HepG2 (cell line): ENCODE data around the gene SNX11. TPM values are rescaled to one million over a fixed set of nuclear protein-coding genes. Genes with fewer than 3 reads are reported as not detected.
A peak's percentile ranks its signal among the peaks of the same experiment; 100 is the strongest.

ENCODE experiments used
- ATAC-seq: fragments of 200-7000 bp; cut with Tn5 transposase; 3 replicates; pipeline ENCODE4 v1.9.1; 2020; ENCODE audit warnings: mild to moderate bottlenecking, moderate library complexity
- BruUV-seq: library from RNA; stranded (reverse); fragments of 400-500 nt; replicated peaks from 2 replicates; lab custom pipeline; 2021; lab: Mats Ljungman, UMichigan
- CTCF ChIA-PET: fragments of 300-600 bp; formaldehyde crosslinking; extraction: SDS; loops from one replicate; lab custom pipeline; 2021; ENCODE audit warnings: low total read pairs, inconsistent platforms, low intra/inter-chr PET ratio; lab: Yijun Ruan, JAX
- POLR2A ChIA-PET: fragments of 350-600 bp; sonication (Branson Sonifier 250); formaldehyde crosslinking; loops from one replicate; lab custom pipeline; 2020; ENCODE audit warnings: antibody characterized with exemption, inconsistent platforms; lab: Yijun Ruan, JAX
- DNase-seq: peaks from one replicate; pipeline ENCODE4 v3.0.0-alpha.2; 2015; ENCODE audit warnings: low spot score
- FAIRE-seq: peaks from 3 replicates; lab custom pipeline; 2011; peaks lifted over from hg19 to GRCh38; lab: Jason Lieb, UNC
- H2AFZ ChIP-seq: one replicate; pipeline ENCODE4 v1.6.1; 2011; ENCODE audit warnings: low read length, inconsistent platforms
- H3K27ac ChIP-seq: fragments of 300-600 bp; 3 replicates; pipeline ENCODE4 v1.8.0; 2011; ENCODE audit warnings: mixed run types, mild to moderate bottlenecking, mixed read lengths, low read length, inconsistent platforms; ENCODE audit not compliant: insufficient read depth; ENCODE audit errors: extremely low read length
- H3K27me3 ChIP-seq, 2 experiments: fragments of 200-600 bp in 1 of 2; 2 replicates in 1 of 2; 3 replicates in 1 of 2; pipeline versions ENCODE4 v1.6.0 to v1.8.0; 2011; ENCODE audit warnings: low read length in 2 of 2, mild to moderate bottlenecking in 2 of 2, moderate library complexity in 2 of 2, inconsistent platforms in 1 of 2; ENCODE audit not compliant: insufficient read depth in 2 of 2, control insufficient read depth in 1 of 2
- H3K36me3 ChIP-seq, 2 experiments: fragments of 200-600 bp in 1 of 2; replicated peaks in 1 of 2; 2 replicates in 1 of 2; 3 replicates in 1 of 2; pipeline versions ENCODE4 v1.5.1 to v1.8.0; 2011; ENCODE audit warnings: low read length in 2 of 2, inconsistent platforms in 1 of 2; ENCODE audit not compliant: insufficient read depth in 2 of 2, control insufficient read depth in 1 of 2
- H3K4me1 ChIP-seq: 2 replicates; pipeline ENCODE4 v1.5.1; 2012; ENCODE audit warnings: low read length, inconsistent platforms; ENCODE audit not compliant: insufficient read depth
- H3K4me2 ChIP-seq: 2 replicates; pipeline ENCODE4 v1.6.0; 2011; ENCODE audit warnings: low read depth, low read length, inconsistent platforms
- H3K4me3 ChIP-seq, 3 experiments: fragments of 200-600 bp in 1 of 3; sonication (generic), shearing (Covaris generic) in 1 of 3; replicated peaks in 1 of 3; 2 replicates each; pipeline ENCODE4 v1.5.1; 2011 to 2016; ENCODE audit warnings: low read length in 3 of 3, inconsistent platforms in 2 of 3, low read depth in 2 of 3, mild to moderate bottlenecking in 2 of 3, control low read depth in 1 of 3, mixed read lengths in 1 of 3; ENCODE audit not compliant: insufficient read depth in 1 of 3
- H3K79me2 ChIP-seq: one replicate; pipeline ENCODE4 v1.6.1; 2011; ENCODE audit warnings: low read length, inconsistent platforms; ENCODE audit not compliant: insufficient read depth
- H3K9ac ChIP-seq: 2 replicates; pipeline ENCODE4 v1.6.0; 2011; ENCODE audit warnings: mild to moderate bottlenecking, low read depth, low read length, inconsistent platforms; ENCODE audit not compliant: insufficient read depth
- H3K9me3 ChIP-seq: 2 replicates; pipeline ENCODE4 v1.5.1; 2012; ENCODE audit warnings: mild to moderate bottlenecking, low read length
- H4K20me1 ChIP-seq: 2 replicates; pipeline ENCODE4 v1.6.0; 2011; ENCODE audit warnings: inconsistent platforms, mild to moderate bottlenecking, low read length, moderate library complexity; ENCODE audit not compliant: insufficient read depth
- POLR2G ChIP-seq: fragments of 200-400 bp; formaldehyde crosslinking; IDR thresholded peaks from 2 replicates; pipeline ENCODE4 v1.6.1; 2018; ENCODE audit warnings: mild to moderate bottlenecking, low read depth, low read length, moderate library complexity
- PTBP1 ChIP-seq: fragments of 200-400 bp; formaldehyde crosslinking; IDR thresholded peaks from 2 replicates; pipeline ENCODE4 v1.6.1; 2018; ENCODE audit warnings: low read length, low read depth; ENCODE audit not compliant: poor library complexity, severe bottlenecking
- SP4 ChIP-seq: sonication (generic); formaldehyde crosslinking; IDR thresholded peaks from 2 replicates; pipeline ENCODE4 v1.8.1; 2023; ENCODE audit warnings: mild to moderate bottlenecking, missing genetic modification reagents
- ZNF777 ChIP-seq: sonication (generic); formaldehyde crosslinking; IDR thresholded peaks from 2 replicates; pipeline ENCODE4 v1.4.0; 2020; ENCODE audit warnings: missing genetic modification reagents
- ZSCAN25 ChIP-seq: sonication (generic); formaldehyde crosslinking; IDR thresholded peaks from 2 replicates; pipeline ENCODE4 v1.8.0; 2022; ENCODE audit warnings: mild to moderate bottlenecking, missing genetic modification reagents
- WGBS: methylation state at CpG from one replicate; pipeline ENCODE4 v1.1.6; 2017; ENCODE audit warnings: low lambda C conversion rate; 5-methylcytosine and 5-hydroxymethylcytosine counted together
- in situ Hi-C: cut with HindIII; loops from 2 replicates; pipeline ENCODE4 v1.10.0; 2017; ENCODE audit warnings: low pct_unique_long_range_greater_than_20kb; ENCODE audit not compliant: extremely low pct_ligation_motif_present
- intact Hi-C: fragments of 100-400 bp; cut with micrococcal nuclease; formaldehyde crosslinking; loops from one replicate; pipeline ENCODE4 v1.10.0; 2022; ENCODE audit not compliant: unreplicated experiment
- polyA plus RNA-seq, 8 experiments: library from polyadenylated mRNA; depleted of rRNA in 3 of 8; stranded (reverse) in 7 of 8; unstranded in 1 of 8; fragments of >200 nt; fragmentation: Illumina TruSeq in 4 of 8; extraction: Trizol in 4 of 8; gene quantifications; 2 replicates each; pipeline versions ENCODE4 v1.2.1 to v1.2.3, GENCODE V29; 2011 to 2016; ENCODE audit warnings: low read depth in 4 of 8, missing spikeins in 1 of 8, mixed read lengths in 1 of 8; ENCODE audit not compliant: insufficient read depth in 1 of 8
- total RNA-seq, 5 experiments: library from RNA; depleted of rRNA; stranded (reverse); fragments of >200 nt; fragmentation: Illumina TruSeq; extraction: Trizol; gene quantifications; 2 replicates each; pipeline ENCODE4 v1.2.3, GENCODE V29; 2016; ENCODE audit warnings: low read depth in 1 of 5
- TF ChIP-seq, protein P1 (sequence below): sonication (generic); formaldehyde crosslinking; IDR thresholded peaks from 2 replicates; pipeline ENCODE4 v1.4.0; 2020; ENCODE audit warnings: missing genetic modification reagents
- TF ChIP-seq, protein P2 (sequence below): IDR thresholded peaks from 2 replicates; pipeline ENCODE4 v1.6.1; 2016; ENCODE audit warnings: missing compliant biosample characterization, missing genetic modification reagents, borderline replicate concordance

The SNX11 gene
- total and polyA plus RNA-seq, 2 of the 13 experiments (the other 11 are each of a cell fraction or from before 2014, with no cell fraction given): 12.9 to 14.0 TPM

DNA sequence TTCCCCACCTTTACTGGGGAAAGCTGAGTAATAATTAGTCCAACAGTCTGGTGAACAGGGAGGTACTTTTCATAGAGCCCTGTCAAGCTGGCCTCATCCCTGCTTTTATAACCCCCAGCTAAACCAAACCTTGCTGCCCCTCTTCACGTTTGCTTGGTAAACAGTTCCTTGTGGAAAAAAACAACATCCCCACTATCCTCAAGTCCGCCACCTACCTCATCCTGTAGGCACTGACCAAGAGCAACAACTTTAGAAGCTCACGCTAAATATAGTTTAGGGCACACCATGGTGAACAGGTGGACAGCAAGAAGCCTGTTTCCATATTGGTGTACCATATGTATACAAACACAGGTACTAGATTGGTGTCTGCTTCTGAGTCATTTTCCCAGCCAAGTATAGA, 42.9 kb upstream of the SNX11 start:
- H3K79me2 ChIP-seq: no peaks in the 10 kb centered on the region
- ChIA-PET POLR2A (interaction anchor here (1.2 to 4.1 kb wide), 4 partner anchors 9 to 43 kb away, joined by 3 to 56 read pairs (median 7); partner anchors contain the start of genes NFE2L1 and SNX11), CTCF (interaction anchor here (0.8 to 1.9 kb wide), 2 partner anchors 10 to 38 kb away, joined by 3 to 4 read pairs; no protein-coding TSS in a partner anchor)
- no peaks in the 10 kb centered on the region for H3K27me3 ChIP-seq
- H3K27ac ChIP-seq: no peak overlapping the region
- peaks cover 40% of the 10 kb centered on the region for H3K4me1 ChIP-seq
- H3K4me2 ChIP-seq: no peak overlapping the region
- H3K9ac ChIP-seq: no peak overlapping the region
- DNase-seq: peak; percentile 33
- peak; percentile 13 for ATAC-seq
- intact Hi-C loops: no loop called here
- peak; percentile 23 for FAIRE-seq
- in situ Hi-C loops: no loop called here
- peaks cover 14 to 54% of the 10 kb centered on the region in 2 experiments for H3K36me3 ChIP-seq
- no peak overlapping the region for H3K4me3 ChIP-seq
- H4K20me1 ChIP-seq: peaks cover 5% of the 10 kb centered on the region; the same call in 1 of the 2 replicates
- TF ChIP-seq ZSCAN25 (0 out of 2 replicates have a peak, but pooled peaks have one; percentile 57), SP4 (CRISPR knock-in tag) (no peak), ZNF777 (CRISPR knock-in tag) (no peak), PTBP1 (no peak), POLR2G (0 out of 2 replicates have a peak, but pooled peaks have one; percentile 24)
- TF ChIP-seq, protein P1, sequence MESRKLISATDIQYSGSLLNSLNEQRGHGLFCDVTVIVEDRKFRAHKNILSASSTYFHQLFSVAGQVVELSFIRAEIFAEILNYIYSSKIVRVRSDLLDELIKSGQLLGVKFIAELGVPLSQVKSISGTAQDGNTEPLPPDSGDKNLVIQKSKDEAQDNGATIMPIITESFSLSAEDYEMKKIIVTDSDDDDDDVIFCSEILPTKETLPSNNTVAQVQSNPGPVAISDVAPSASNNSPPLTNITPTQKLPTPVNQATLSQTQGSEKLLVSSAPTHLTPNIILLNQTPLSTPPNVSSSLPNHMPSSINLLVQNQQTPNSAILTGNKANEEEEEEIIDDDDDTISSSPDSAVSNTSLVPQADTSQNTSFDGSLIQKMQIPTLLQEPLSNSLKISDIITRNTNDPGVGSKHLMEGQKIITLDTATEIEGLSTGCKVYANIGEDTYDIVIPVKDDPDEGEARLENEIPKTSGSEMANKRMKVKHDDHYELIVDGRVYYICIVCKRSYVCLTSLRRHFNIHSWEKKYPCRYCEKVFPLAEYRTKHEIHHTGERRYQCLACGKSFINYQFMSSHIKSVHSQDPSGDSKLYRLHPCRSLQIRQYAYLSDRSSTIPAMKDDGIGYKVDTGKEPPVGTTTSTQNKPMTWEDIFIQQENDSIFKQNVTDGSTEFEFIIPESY (CRISPR knock-in tag): peak; percentile 83
- TF ChIP-seq, protein P2, sequence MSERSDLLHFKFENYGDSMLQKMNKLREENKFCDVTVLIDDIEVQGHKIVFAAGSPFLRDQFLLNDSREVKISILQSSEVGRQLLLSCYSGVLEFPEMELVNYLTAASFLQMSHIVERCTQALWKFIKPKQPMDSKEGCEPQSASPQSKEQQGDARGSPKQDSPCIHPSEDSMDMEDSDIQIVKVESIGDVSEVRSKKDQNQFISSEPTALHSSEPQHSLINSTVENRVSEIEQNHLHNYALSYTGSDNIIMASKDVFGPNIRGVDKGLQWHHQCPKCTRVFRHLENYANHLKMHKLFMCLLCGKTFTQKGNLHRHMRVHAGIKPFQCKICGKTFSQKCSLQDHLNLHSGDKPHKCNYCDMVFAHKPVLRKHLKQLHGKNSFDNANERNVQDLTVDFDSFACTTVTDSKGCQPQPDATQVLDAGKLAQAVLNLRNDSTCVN: no peak
- no TSS peak for BruUV-seq
- WGBS: 71% methylated on average over 3 of the region's 3 CpGs
- H2AFZ ChIP-seq: no peak overlapping the region
- no peaks in the 10 kb centered on the region for H3K9me3 ChIP-seq
